GM12878 (cell line): Measurements from ENCODE around the gene TBX4. TPM values are rescaled to one million over a fixed set of nuclear protein-coding genes. Genes with fewer than 3 reads are reported as not detected.

Experiments used
- ATAC-seq: fragments of 200-7000 bp; cut with Tn5 transposase; 3 replicates; pipeline ENCODE4 v1.9.1; 2020; ENCODE audit warnings: mild to moderate bottlenecking, moderate library complexity
- BruUV-seq: library from RNA; stranded (reverse); fragments of 400-500 nt; replicated peaks from 2 replicates; lab custom pipeline; 2021; lab: Mats Ljungman, UMichigan
- CTCF ChIA-PET: fragments of 300-600 bp; sonication (Branson Sonifier 250); formaldehyde crosslinking; extraction: SDS; loops from one replicate; lab custom pipeline; 2021; ENCODE audit warnings: inconsistent platforms; lab: Yijun Ruan, JAX
- POLR2A ChIA-PET: fragments of 350-600 bp; formaldehyde crosslinking; extraction: SDS; loops from one replicate; lab custom pipeline; 2021; ENCODE audit warnings: inconsistent platforms; lab: Charles Lee
- RAD21 ChIA-PET: fragments of 300-600 bp; sonication (Branson Sonifier 250); formaldehyde crosslinking; loops from one replicate; lab custom pipeline; 2023; ENCODE audit warnings: antibody characterized with exemption; ENCODE audit not compliant: unreplicated experiment; lab: Charles Lee
- SMC1A ChIA-PET: fragments of 300-600 bp; sonication (Branson Sonifier 250); formaldehyde crosslinking; loops from one replicate; lab custom pipeline; 2023; ENCODE audit not compliant: unreplicated experiment, uncharacterized antibody; lab: Charles Lee
- DNase-seq: peaks from one replicate; pipeline ENCODE4 v3.0.0-alpha.2; 2011; ENCODE audit warnings: low read depth, low spot score
- FAIRE-seq: peaks from 3 replicates; lab custom pipeline; 2011; peaks lifted over from hg19 to GRCh38; lab: Jason Lieb, UNC
- H2AFZ ChIP-seq: 2 replicates; pipeline ENCODE4 v1.6.0; 2011; ENCODE audit warnings: low read depth, low read length, control low read depth; ENCODE audit not compliant: control insufficient read depth
- H3K27ac ChIP-seq: 2 replicates; pipeline ENCODE4 v1.5.1; 2011; ENCODE audit warnings: control low read depth; ENCODE audit not compliant: control insufficient read depth, insufficient read depth
- H3K27me3 ChIP-seq, 2 experiments: replicated peaks in 1 of 2; 2 replicates each; pipeline versions ENCODE4 v1.6.0 to v1.6.1; 2011; ENCODE audit warnings: low read length in 1 of 2; ENCODE audit not compliant: control insufficient read depth in 2 of 2, insufficient read depth in 2 of 2
- H3K36me3 ChIP-seq, 2 experiments: 2 replicates each; pipeline ENCODE4 v1.5.1; 2011; ENCODE audit warnings: low read length in 1 of 2; ENCODE audit not compliant: control insufficient read depth in 2 of 2, insufficient read depth in 2 of 2
- H3K4me1 ChIP-seq: 2 replicates; pipeline ENCODE4 v1.6.1; 2011; ENCODE audit warnings: mild to moderate bottlenecking, low read length, moderate library complexity, mixed read lengths; ENCODE audit not compliant: control insufficient read depth, insufficient read depth
- H3K4me2 ChIP-seq: 2 replicates; pipeline ENCODE4 v1.6.0; 2011; ENCODE audit warnings: control low read depth; ENCODE audit not compliant: control insufficient read depth, insufficient read depth
- H3K4me3 ChIP-seq: fragments of 200-600 bp; sonication (generic); 2 replicates; pipeline ENCODE4 v1.5.1; 2016
- H3K79me2 ChIP-seq: 2 replicates; pipeline ENCODE4 v1.6.0; 2011; ENCODE audit warnings: low read length; ENCODE audit not compliant: control insufficient read depth, insufficient read depth
- H3K9ac ChIP-seq: 2 replicates; pipeline ENCODE4 v1.8.0; 2011; ENCODE audit warnings: low read length, control low read depth, mixed read lengths; ENCODE audit not compliant: control insufficient read depth, insufficient read depth
- H3K9me3 ChIP-seq: replicated peaks from 3 replicates; pipeline ENCODE4 v1.5.1; 2011; ENCODE audit warnings: mild to moderate bottlenecking, low read length; ENCODE audit not compliant: control insufficient read depth, insufficient read depth
- H4K20me1 ChIP-seq: 2 replicates; pipeline ENCODE4 v1.6.0; 2011; ENCODE audit not compliant: control insufficient read depth, insufficient read depth
- BRCA1 ChIP-seq: IDR thresholded peaks from 2 replicates; pipeline ENCODE4 v1.6.1; 2011; ENCODE audit warnings: low read depth, low read length, improper control_type of control experiment
- FOS ChIP-seq: IDR thresholded peaks from 3 replicates; pipeline ENCODE4 v1.6.1; 2011; ENCODE audit warnings: borderline replicate concordance; ENCODE audit not compliant: insufficient read length; ENCODE audit errors: extremely low read depth
- GATAD2B ChIP-seq: fragments of 450-650 bp; conservative IDR thresholded peaks from 2 replicates; pipeline ENCODE4 v1.6.1; 2017; ENCODE audit warnings: low read depth, mild to moderate bottlenecking, moderate library complexity
- HDAC2 ChIP-seq: fragments of 200-600 bp; sonication (generic); IDR thresholded peaks from 2 replicates; pipeline ENCODE4 v1.6.1; 2017
- KAT2A ChIP-seq: conservative IDR thresholded peaks from 2 replicates; pipeline ENCODE4 v1.6.1; 2011; ENCODE audit warnings: low read depth, low read length; ENCODE audit not compliant: control insufficient read depth
- KDM1A ChIP-seq: fragments of 200-600 bp; sonication (generic); IDR thresholded peaks from 2 replicates; pipeline ENCODE4 v1.6.1; 2016; ENCODE audit warnings: borderline replicate concordance
- PAX5 ChIP-seq: IDR thresholded peaks from 2 replicates; pipeline ENCODE4 v1.6.1; 2011; ENCODE audit warnings: low read depth, low read length, borderline replicate concordance
- WGBS: methylation state at CpG from one replicate; pipeline ENCODE4 v1.1.6; 2016; ENCODE audit warnings: low lambda C conversion rate; ENCODE audit not compliant: insufficient replicate concordance, insufficient coverage; ENCODE audit errors: missing lambda C conversion rate; 5-methylcytosine and 5-hydroxymethylcytosine counted together
- in situ Hi-C: fragments of 300-500 bp; cut with MboI; formaldehyde crosslinking; loops from 9 replicates; pipeline ENCODE4 v1.14.3; 2018; ENCODE audit warnings: mixed read lengths
- intact Hi-C: fragments of 100-400 bp; cut with micrococcal nuclease; formaldehyde crosslinking; loops from one replicate; pipeline ENCODE4 v1.14.2; 2022; ENCODE audit not compliant: unreplicated experiment
- polyA plus RNA-seq, 11 experiments: library from polyadenylated mRNA; depleted of rRNA in 4 of 11; unstranded in 6 of 11; stranded (reverse) in 5 of 11; fragments of >200 nt; fragmentation: Nextera tagmentation in 4 of 11; fragmentation: Illumina TruSeq in 1 of 11; extraction: Ambion mirVana in 4 of 11; extraction: Trizol in 1 of 11; gene quantifications; 1 replicate in 1 of 11; 2 replicates in 10 of 11; pipeline versions ENCODE4 v1.2.1 to v1.2.3, GENCODE V29; 2011 to 2016; ENCODE audit warnings: inconsistent platforms in 2 of 11, missing spikeins in 2 of 11, low read depth in 1 of 11
- total RNA-seq, 4 experiments: library from RNA; depleted of rRNA in 3 of 4; stranded (reverse); fragments of >200 nt in 3 of 4; fragmentation: Illumina TruSeq in 1 of 4; extraction: Trizol in 1 of 4; gene quantifications; 2 replicates each; pipeline versions ENCODE4 v1.2.1 to v1.2.3, GENCODE V29; 2013 to 2021
- TF ChIP-seq, protein P1 (sequence below): IDR thresholded peaks from 2 replicates; pipeline ENCODE4 v1.6.1; 2011; ENCODE audit warnings: low read depth, low read length, improper control_type of control experiment, borderline replicate concordance
- TF ChIP-seq, protein P2 (sequence below): fragments of 450-650 bp; IDR thresholded peaks from 2 replicates; pipeline ENCODE4 v1.6.1; 2016; ENCODE audit warnings: mild to moderate bottlenecking

The TBX4 gene
- total and polyA plus RNA-seq, 10 of the 15 experiments (the other 5 are each of a cell fraction or from before 2014, with no cell fraction given): 0.01 TPM; not detected in 9

GRCh38 chr17:61461586-61461966, 9.4 kb downstream of the TBX4 start:
- in situ Hi-C loops: no loop called here
- peaks cover 21 to 27% of the 10 kb centered on the region in 2 experiments for H3K27me3 ChIP-seq
- intact Hi-C loops: no loop called here
- no peaks in the 10 kb centered on the region for H3K9me3 ChIP-seq
- no peaks in the 10 kb centered on the region for H4K20me1 ChIP-seq
- H3K4me3 ChIP-seq: no peak overlapping the region
- DNase-seq (no peak), ATAC-seq (no peak), FAIRE-seq (no peak)
- no TSS peak for BruUV-seq
- H3K36me3 ChIP-seq: no peaks in the 10 kb centered on the region
- ChIA-PET CTCF (interaction anchor here (0.7 kb wide), 1 partner anchor 39 kb away, joined by 3 read pairs; no protein-coding TSS in a partner anchor), RAD21 (interaction anchor here (0.6 kb wide), 1 partner anchor 1043 kb away, joined by 3 read pairs; no protein-coding TSS in a partner anchor), SMC1A (no interaction called here), POLR2A (no interaction called here)
- no peak overlapping the region for H3K4me2 ChIP-seq
- no peaks in the 10 kb centered on the region for H3K79me2 ChIP-seq
- no peak overlapping the region for H2AFZ ChIP-seq
- no peak overlapping the region for H3K9ac ChIP-seq
- H3K27ac ChIP-seq: no peak overlapping the region
- no peaks in the 10 kb centered on the region for H3K4me1 ChIP-seq
- TF ChIP-seq FOS: no peak
- TF ChIP-seq, protein P1, sequence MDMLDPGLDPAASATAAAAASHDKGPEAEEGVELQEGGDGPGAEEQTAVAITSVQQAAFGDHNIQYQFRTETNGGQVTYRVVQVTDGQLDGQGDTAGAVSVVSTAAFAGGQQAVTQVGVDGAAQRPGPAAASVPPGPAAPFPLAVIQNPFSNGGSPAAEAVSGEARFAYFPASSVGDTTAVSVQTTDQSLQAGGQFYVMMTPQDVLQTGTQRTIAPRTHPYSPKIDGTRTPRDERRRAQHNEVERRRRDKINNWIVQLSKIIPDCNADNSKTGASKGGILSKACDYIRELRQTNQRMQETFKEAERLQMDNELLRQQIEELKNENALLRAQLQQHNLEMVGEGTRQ: no peak
- TF ChIP-seq HDAC2: no peak
- TF ChIP-seq PAX5: no peak
- TF ChIP-seq KAT2A: no peak
- TF ChIP-seq, protein P2, sequence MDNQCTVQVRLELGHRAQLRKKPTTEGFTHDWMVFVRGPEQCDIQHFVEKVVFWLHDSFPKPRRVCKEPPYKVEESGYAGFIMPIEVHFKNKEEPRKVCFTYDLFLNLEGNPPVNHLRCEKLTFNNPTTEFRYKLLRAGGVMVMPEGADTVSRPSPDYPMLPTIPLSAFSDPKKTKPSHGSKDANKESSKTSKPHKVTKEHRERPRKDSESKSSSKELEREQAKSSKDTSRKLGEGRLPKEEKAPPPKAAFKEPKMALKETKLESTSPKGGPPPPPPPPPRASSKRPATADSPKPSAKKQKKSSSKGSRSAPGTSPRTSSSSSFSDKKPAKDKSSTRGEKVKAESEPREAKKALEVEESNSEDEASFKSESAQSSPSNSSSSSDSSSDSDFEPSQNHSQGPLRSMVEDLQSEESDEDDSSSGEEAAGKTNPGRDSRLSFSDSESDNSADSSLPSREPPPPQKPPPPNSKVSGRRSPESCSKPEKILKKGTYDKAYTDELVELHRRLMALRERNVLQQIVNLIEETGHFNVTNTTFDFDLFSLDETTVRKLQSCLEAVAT: no peak
- no peak for TF ChIP-seq BRCA1
- TF ChIP-seq GATAD2B: no peak
- no peak for TF ChIP-seq KDM1A
- 12% methylated on average over 7 of the region's 7 CpGs for WGBS
